IMR-90 (cell line): ENCODE measurements around the gene SLC35D3. TPM values are rescaled to one million over a fixed set of nuclear protein-coding genes. Genes with fewer than 3 reads are reported as not detected.

ENCODE experiments used
- ATAC-seq: fragments of 200-7000 bp; cut with Tn5 transposase; 2 replicates; pipeline ENCODE4 v1.9.1; 2020; ENCODE audit warnings: low read depth, mild to moderate bottlenecking, moderate library complexity
- Bru-seq: library from RNA; stranded (reverse); fragments of 400-500 nt; gene quantifications from one replicate; lab custom pipeline; 2021; lab: Mats Ljungman, UMichigan
- BruChase-seq, 2 experiments: library from RNA; stranded (reverse); fragments of 400-500 nt; gene quantifications; one replicate each; lab custom pipeline; 2021; lab: Mats Ljungman, UMichigan
- BruUV-seq: library from RNA; stranded (reverse); fragments of 400-500 nt; replicated peaks from 2 replicates; lab custom pipeline; 2021; lab: Mats Ljungman, UMichigan
- CTCF ChIA-PET: fragments of 300-600 bp; formaldehyde crosslinking; extraction: SDS; loops from one replicate; lab custom pipeline; 2021; ENCODE audit warnings: antibody characterized with exemption; lab: Yijun Ruan, JAX
- POLR2A ChIA-PET: fragments of 300-600 bp; sonication (Branson Sonifier 250); formaldehyde crosslinking; loops from one replicate; lab custom pipeline; 2022; ENCODE audit warnings: antibody characterized with exemption; ENCODE audit not compliant: unreplicated experiment; lab: Charles Lee
- DNase-seq: peaks from one replicate; pipeline ENCODE4 v3.0.0; 2013
- H2AFZ ChIP-seq: replicated peaks from 2 replicates; pipeline ENCODE3; 2013; ENCODE audit warnings: low read length, mild to moderate bottlenecking; ENCODE audit not compliant: poor library complexity
- H2AK5ac ChIP-seq: 2 replicates; pipeline ENCODE4 v1.6.1; 2013; ENCODE audit warnings: low read depth, low read length, inconsistent platforms
- H2AK9ac ChIP-seq: replicated peaks from 2 replicates; pipeline ENCODE3; 2013; ENCODE audit warnings: mild to moderate bottlenecking, low read depth, low read length, moderate library complexity; ENCODE audit not compliant: poor library complexity
- H2BK120ac ChIP-seq: 2 replicates; pipeline ENCODE4 v1.6.1; 2013; ENCODE audit warnings: low read depth, low read length, inconsistent platforms
- H2BK15ac ChIP-seq: 3 replicates; pipeline ENCODE4 v1.6.1; 2013; ENCODE audit warnings: low read depth, low read length, inconsistent platforms
- H2BK20ac ChIP-seq: 2 replicates; pipeline ENCODE4 v1.6.1; 2013; ENCODE audit warnings: low read depth, mild to moderate bottlenecking, inconsistent platforms, low read length, moderate library complexity
- H2BK5ac ChIP-seq: 2 replicates; pipeline ENCODE4 v1.6.1; 2013; ENCODE audit warnings: mild to moderate bottlenecking, low read depth, low read length, inconsistent platforms; ENCODE audit not compliant: poor library complexity, severe bottlenecking
- H3K14ac ChIP-seq: replicated peaks from 2 replicates; pipeline ENCODE4 v1.6.1; 2013; ENCODE audit warnings: low read depth, low read length, inconsistent platforms
- H3K18ac ChIP-seq: 2 replicates; pipeline ENCODE4 v1.6.1; 2013; ENCODE audit warnings: low read depth, low read length, control low read depth
- H3K23ac ChIP-seq: 2 replicates; pipeline ENCODE4 v1.6.1; 2013; ENCODE audit warnings: low read depth, low read length, inconsistent platforms
- H3K27ac ChIP-seq: 2 replicates; pipeline ENCODE4 v1.5.1; 2013; ENCODE audit warnings: mild to moderate bottlenecking, control low read depth, low read length; ENCODE audit not compliant: insufficient read depth
- H3K27me3 ChIP-seq: 2 replicates; pipeline ENCODE4 v1.6.1; 2013; ENCODE audit warnings: low read length; ENCODE audit not compliant: control insufficient read depth, insufficient read depth
- H3K36me3 ChIP-seq: 2 replicates; pipeline ENCODE4 v1.6.1; 2013; ENCODE audit warnings: low read length, mixed read lengths; ENCODE audit not compliant: control insufficient read depth, insufficient read depth
- H3K4ac ChIP-seq: 2 replicates; pipeline ENCODE4 v1.6.1; 2013; ENCODE audit warnings: low read depth, low read length, inconsistent platforms
- H3K4me1 ChIP-seq: 2 replicates; pipeline ENCODE4 v1.6.1; 2013; ENCODE audit warnings: low read length, mixed read lengths; ENCODE audit not compliant: control insufficient read depth, insufficient read depth
- H3K4me2 ChIP-seq: 2 replicates; pipeline ENCODE4 v1.6.1; 2013; ENCODE audit warnings: low read depth, mild to moderate bottlenecking, control low read depth, low read length, moderate library complexity
- H3K4me3 ChIP-seq: 2 replicates; pipeline ENCODE4 v1.5.1; 2013; ENCODE audit warnings: low read depth, mild to moderate bottlenecking, control low read depth, low read length, moderate library complexity; ENCODE audit not compliant: insufficient read depth
- H3K56ac ChIP-seq: 2 replicates; pipeline ENCODE4 v1.6.1; 2013; ENCODE audit warnings: low read length, inconsistent platforms; ENCODE audit not compliant: insufficient read depth; ENCODE audit errors: extremely low read depth
- H3K79me1 ChIP-seq, 2 experiments: 2 replicates each; pipeline ENCODE4 v1.6.1; 2013; ENCODE audit warnings: low read length in 2 of 2, inconsistent platforms in 1 of 2, low read depth in 1 of 2
- H3K9ac ChIP-seq: 2 replicates; pipeline ENCODE4 v1.6.1; 2013; ENCODE audit warnings: low read depth, low read length, control low read depth
- H3K9me1 ChIP-seq: 2 replicates; pipeline ENCODE4 v1.6.1; 2013; ENCODE audit warnings: low read length, inconsistent platforms; ENCODE audit not compliant: insufficient read depth
- H3K9me3 ChIP-seq: 2 replicates; pipeline ENCODE4 v1.6.1; 2013; ENCODE audit warnings: low read length; ENCODE audit not compliant: control insufficient read depth, insufficient read depth
- H4K20me1 ChIP-seq: 2 replicates; pipeline ENCODE4 v1.6.1; 2013; ENCODE audit warnings: low read length, inconsistent platforms; ENCODE audit not compliant: insufficient read depth
- H4K5ac ChIP-seq: 2 replicates; pipeline ENCODE4 v1.6.1; 2013; ENCODE audit warnings: mild to moderate bottlenecking, low read depth, low read length, control low read depth
- H4K8ac ChIP-seq, 2 experiments: 2 replicates each; pipeline ENCODE4 v1.6.1; 2013; ENCODE audit warnings: low read depth in 2 of 2, low read length in 2 of 2, control low read depth in 1 of 2, inconsistent platforms in 1 of 2
- H4K91ac ChIP-seq: 2 replicates; pipeline ENCODE4 v1.6.1; 2013; ENCODE audit warnings: low read depth, low read length, inconsistent platforms; ENCODE audit not compliant: insufficient read depth
- BHLHE40 ChIP-seq: fragments of 150-350 bp; IDR thresholded peaks from 2 replicates; pipeline ENCODE4 v1.6.1; 2016; ENCODE audit warnings: mild to moderate bottlenecking, low read depth, low read length
- CEBPB ChIP-seq: IDR thresholded peaks from 2 replicates; pipeline ENCODE4 v1.6.1; 2012; ENCODE audit warnings: low read depth, low read length, improper control_type of control experiment
- CHD1 ChIP-seq: IDR thresholded peaks from 2 replicates; pipeline ENCODE4 v1.6.1; 2012; ENCODE audit warnings: low read depth, low read length, improper control_type of control experiment
- CTCF ChIP-seq: conservative IDR thresholded peaks from 2 replicates; pipeline ENCODE4 v1.5.1; 2012; ENCODE audit warnings: mild to moderate bottlenecking, low read depth, low read length, improper control_type of control experiment
- MAFK ChIP-seq: IDR thresholded peaks from 2 replicates; pipeline ENCODE4 v1.6.1; 2012; ENCODE audit warnings: low read depth, low read length, improper control_type of control experiment
- MAZ ChIP-seq: IDR thresholded peaks from 2 replicates; pipeline ENCODE4 v1.6.1; 2012; ENCODE audit warnings: low read depth, mild to moderate bottlenecking, low read length, improper control_type of control experiment, moderate library complexity, borderline replicate concordance
- NFE2L2 ChIP-seq: fragments of 150-350 bp; IDR thresholded peaks from 2 replicates; pipeline ENCODE4 v1.6.1; 2016; ENCODE audit warnings: low read depth, mild to moderate bottlenecking, low read length
- POLR2A ChIP-seq: IDR thresholded peaks from 2 replicates; pipeline ENCODE4 v1.6.1; 2012; ENCODE audit warnings: mild to moderate bottlenecking, low read depth, low read length
- RCOR1 ChIP-seq: IDR thresholded peaks from 2 replicates; pipeline ENCODE4 v1.6.1; 2012; ENCODE audit warnings: mild to moderate bottlenecking, low read length, improper control_type of control experiment; ENCODE audit not compliant: insufficient replicate concordance
- SMC3 ChIP-seq: fragments of 150-350 bp; IDR thresholded peaks from 2 replicates; pipeline ENCODE4 v1.6.1; 2016; ENCODE audit warnings: low read depth, mild to moderate bottlenecking, antibody characterized with exemption, low read length, moderate library complexity
- WGBS, 2 experiments: methylation state at CpG; one replicate each; pipeline versions ENCODE4 v1.1.5 to v1.1.7; 2013; ENCODE audit warnings: missing lambda C conversion rate in 2 of 2; ENCODE audit not compliant: insufficient read length in 1 of 2; ENCODE audit errors: extremely low coverage in 2 of 2; 5-methylcytosine and 5-hydroxymethylcytosine counted together
- dilution Hi-C: fragments of 300-500 bp; cut with HindIII; formaldehyde crosslinking; loops from one replicate; pipeline ENCODE4 v1.14.3; 2018; ENCODE audit warnings: low sequenced_read_pairs; ENCODE audit not compliant: unreplicated experiment
- in situ Hi-C: fragments of 300-500 bp; cut with MboI; formaldehyde crosslinking; loops from 3 replicates; pipeline ENCODE4 v1.14.3; 2019; ENCODE audit warnings: low sequenced_read_pairs, inconsistent platforms, mixed read lengths
- intact Hi-C: fragments of 100-400 bp; cut with micrococcal nuclease; formaldehyde crosslinking; loops from 2 replicates; pipeline ENCODE4 v1.10.0; 2022
- long read RNA-seq: library from polyadenylated mRNA; unstranded; transcript quantifications from one replicate; pipeline ENCODE4 v2.0.0, GENCODE V29; 2021; ENCODE audit not compliant: unreplicated experiment
- polyA plus RNA-seq, 3 experiments: library from polyadenylated mRNA; depleted of rRNA; stranded (reverse); fragments of >200 nt; gene quantifications; 2 replicates each; pipeline ENCODE4 v1.2.3, GENCODE V29; 2012; ENCODE audit warnings: low replicate concordance in 1 of 3
- total RNA-seq: library from RNA; depleted of rRNA; stranded (reverse); fragments of >200 nt; gene quantifications from 2 replicates; pipeline ENCODE4 v1.2.3, GENCODE V29; 2012; rRNA removed
- TF ChIP-seq, protein P1 (sequence below): fragments of 150-350 bp; IDR thresholded peaks from 2 replicates; pipeline ENCODE4 v1.6.1; 2017; ENCODE audit warnings: mild to moderate bottlenecking, antibody characterized with exemption, low read length, low read depth

SLC35D3 gene, protein sequence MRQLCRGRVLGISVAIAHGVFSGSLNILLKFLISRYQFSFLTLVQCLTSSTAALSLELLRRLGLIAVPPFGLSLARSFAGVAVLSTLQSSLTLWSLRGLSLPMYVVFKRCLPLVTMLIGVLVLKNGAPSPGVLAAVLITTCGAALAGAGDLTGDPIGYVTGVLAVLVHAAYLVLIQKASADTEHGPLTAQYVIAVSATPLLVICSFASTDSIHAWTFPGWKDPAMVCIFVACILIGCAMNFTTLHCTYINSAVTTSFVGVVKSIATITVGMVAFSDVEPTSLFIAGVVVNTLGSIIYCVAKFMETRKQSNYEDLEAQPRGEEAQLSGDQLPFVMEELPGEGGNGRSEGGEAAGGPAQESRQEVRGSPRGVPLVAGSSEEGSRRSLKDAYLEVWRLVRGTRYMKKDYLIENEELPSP
- total RNA-seq = not detected in 2 replicates
- not detected in 2 replicates for polyA plus RNA-seq (2012; rRNA removed)
- polyA plus RNA-seq (2012; cell fraction: cytosol; rRNA removed) = not detected in 2 replicates
- 0.04 TPM in 1 of 2 replicates, not detected in the other for polyA plus RNA-seq (2012; cell fraction: nucleus; rRNA removed; ENCODE audit: low replicate concordance)
- not detected for Bru-seq, nascent RNA
- not detected for BruChase-seq, experiment 1, labeled RNA remaining after a 6-hour chase
- not detected for BruChase-seq, experiment 2, labeled RNA remaining after a 2-hour chase
- long read RNA-seq = 0 reads

DNA sequence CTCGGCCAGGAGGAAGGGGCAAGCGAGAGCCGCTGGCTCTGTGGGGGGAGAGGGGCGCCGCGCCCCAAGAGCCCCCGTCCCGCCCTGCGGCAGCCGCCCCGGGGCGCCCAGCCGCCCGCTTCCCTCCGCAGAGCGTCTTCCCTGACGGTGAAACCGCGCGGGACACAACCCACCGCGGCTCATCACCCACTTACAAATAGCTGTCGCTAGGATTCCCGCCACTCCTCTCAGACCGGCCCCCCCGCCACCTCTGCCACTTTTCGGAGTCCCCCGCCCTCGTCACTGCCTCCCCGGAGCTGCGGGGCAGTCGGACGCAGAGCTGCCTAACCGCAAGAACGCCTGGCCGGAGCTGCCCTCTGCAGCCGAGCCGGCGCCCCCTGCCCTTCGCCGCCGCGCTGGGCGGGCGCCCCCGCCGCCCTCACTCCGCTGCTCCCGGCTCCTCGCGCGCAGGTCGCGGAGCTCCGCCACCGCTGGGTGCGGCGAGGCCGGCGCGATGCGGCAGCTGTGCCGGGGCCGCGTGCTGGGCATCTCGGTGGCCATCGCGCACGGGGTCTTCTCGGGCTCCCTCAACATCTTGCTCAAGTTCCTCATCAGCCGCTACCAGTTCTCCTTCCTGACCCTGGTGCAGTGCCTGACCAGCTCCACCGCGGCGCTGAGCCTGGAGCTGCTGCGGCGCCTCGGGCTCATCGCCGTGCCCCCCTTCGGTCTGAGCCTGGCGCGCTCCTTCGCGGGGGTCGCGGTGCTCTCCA, at the start of gene SLC35D3:
Gene SLC35D3, plus strand, starts transcription at position 366 of the 749 bp plus-strand sequence. Its CDS starts 128 bp downstream, at position 494.
- Histone ChIP-seq H2BK120ac (no peak within 1 kb of the TSS), H2BK15ac (no peak within 1 kb of the TSS), H3K4ac (no peak within 1 kb of the TSS), H3K14ac (no peak within 1 kb of the TSS), H3K23ac (no peak within 1 kb of the TSS), H3K79me1 (no peaks in the 10 kb centered on the region), H4K91ac (no peak within 1 kb of the TSS), H4K20me1 (no peaks in the 10 kb centered on the region), H3K4me2 (peak within 1 kb of the TSS; percentile 97), H2AK5ac (no peak within 1 kb of the TSS), H3K56ac (no peak within 1 kb of the TSS), H4K5ac (no peak within 1 kb of the TSS), H3K9ac (no peak within 1 kb of the TSS), H3K9me3 (no peaks in the 10 kb centered on the region), H3K27me3 (peaks cover 48% of the 10 kb centered on the region), H3K18ac (no peak within 1 kb of the TSS), H4K8ac (no peak within 1 kb of the TSS), H3K4me1 (no peaks in the 10 kb centered on the region; the same call in 1 of the 2 replicates), H2AFZ (peak within 1 kb of the TSS; percentile 86), H3K36me3 (no peaks in the 10 kb centered on the region), H2BK5ac (no peak within 1 kb of the TSS), H2BK20ac (no peak within 1 kb of the TSS), H3K27ac (no peak within 1 kb of the TSS), H3K9me1 (no peaks in the 10 kb centered on the region), H3K4me3 (peak within 1 kb of the TSS; percentile 46), H2AK9ac (no peak within 1 kb of the TSS)
- POLR2A ChIA-PET = interaction anchor here (0.6 kb wide), 1 partner anchor 15 kb away, joined by 5 read pairs; no protein-coding TSS in a partner anchor
- 2% methylated on average over 53 of the region's 86 CpGs; no CpG with 5 or more reads in 1 of the 2 experiments for WGBS, 2 experiments
- peak; percentile 59 for ATAC-seq
- no peak for DNase-seq
- BruUV-seq = no TSS peak
- intact Hi-C loops = no loop called here
- in situ Hi-C loops = no loop called here
- CTCF ChIA-PET = interaction anchor here (0.6 to 1.0 kb wide), 2 partner anchors 55 to 85 kb away, joined by 3 read pairs; no protein-coding TSS in a partner anchor
- dilution Hi-C loops = no loop called here
- TF ChIP-seq RCOR1 (no peak), CTCF (no peak), BHLHE40 (no peak), MAZ (no peak), CEBPB (no peak), CHD1 (no peak), NFE2L2 (no peak), SMC3 (no peak), POLR2A (no peak), MAFK (no peak)
- TF ChIP-seq, protein P1, sequence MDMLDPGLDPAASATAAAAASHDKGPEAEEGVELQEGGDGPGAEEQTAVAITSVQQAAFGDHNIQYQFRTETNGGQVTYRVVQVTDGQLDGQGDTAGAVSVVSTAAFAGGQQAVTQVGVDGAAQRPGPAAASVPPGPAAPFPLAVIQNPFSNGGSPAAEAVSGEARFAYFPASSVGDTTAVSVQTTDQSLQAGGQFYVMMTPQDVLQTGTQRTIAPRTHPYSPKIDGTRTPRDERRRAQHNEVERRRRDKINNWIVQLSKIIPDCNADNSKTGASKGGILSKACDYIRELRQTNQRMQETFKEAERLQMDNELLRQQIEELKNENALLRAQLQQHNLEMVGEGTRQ = no peak
